GM18511 (cell line): Measurements from ENCODE around the gene OSBP2.

Experiments used
- ATAC-seq: cut with Tn5 transposase; IDR thresholded peaks from one replicate; pipeline ENCODE4 v1.9.1; 2021; ENCODE audit warnings: mild to moderate bottlenecking, moderate library complexity; ENCODE audit not compliant: unreplicated experiment

Gene OSBP2

DNA sequence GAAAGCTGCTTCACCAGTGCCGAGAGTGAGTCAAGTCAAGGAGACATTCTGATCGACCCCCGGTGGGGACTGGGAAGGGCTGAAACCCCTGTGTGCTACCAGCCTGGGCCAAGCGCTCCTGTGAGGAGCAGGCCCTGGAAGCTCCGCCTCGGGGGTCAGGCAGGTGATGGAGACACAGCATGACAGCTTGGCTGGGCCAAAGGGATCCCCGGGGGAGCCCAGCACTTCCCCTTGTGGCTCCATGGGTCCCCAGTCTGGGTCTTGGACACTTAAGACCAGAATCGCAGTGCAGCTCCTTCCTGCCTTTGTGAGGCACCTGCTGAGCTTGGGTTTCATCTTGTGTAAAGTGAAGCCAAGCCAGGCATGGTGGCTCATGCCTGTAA lies 184.7 kb downstream of the OSBP2 start:
- no peak for ATAC-seq

DNA sequence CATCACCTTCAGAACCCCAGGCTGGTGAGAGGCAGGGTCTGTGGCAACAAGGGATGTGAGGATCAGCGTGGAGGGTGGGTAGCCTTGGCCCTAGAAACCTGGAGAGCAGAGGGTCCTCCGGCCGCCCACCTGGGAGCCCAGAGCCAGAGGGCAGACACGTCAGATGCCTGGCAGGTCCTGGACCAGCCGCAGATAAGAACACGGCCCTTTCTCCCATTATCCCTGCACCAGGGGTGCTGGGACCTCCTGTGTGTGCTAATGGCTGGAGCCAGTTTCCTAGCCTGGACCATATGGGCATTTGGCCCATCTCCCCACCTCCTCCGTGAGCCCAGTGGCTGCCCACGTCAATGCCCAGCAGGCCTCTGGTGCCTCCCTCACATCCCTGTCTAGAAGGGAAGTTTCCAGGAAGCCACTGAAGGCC lies 185.5 kb downstream of the OSBP2 start:
- no peak for ATAC-seq

- ATAC-seq: no peak
Observed at GRCh38 chr22:30880847-30881246, 186.2 kb downstream of the OSBP2 start.

DNA sequence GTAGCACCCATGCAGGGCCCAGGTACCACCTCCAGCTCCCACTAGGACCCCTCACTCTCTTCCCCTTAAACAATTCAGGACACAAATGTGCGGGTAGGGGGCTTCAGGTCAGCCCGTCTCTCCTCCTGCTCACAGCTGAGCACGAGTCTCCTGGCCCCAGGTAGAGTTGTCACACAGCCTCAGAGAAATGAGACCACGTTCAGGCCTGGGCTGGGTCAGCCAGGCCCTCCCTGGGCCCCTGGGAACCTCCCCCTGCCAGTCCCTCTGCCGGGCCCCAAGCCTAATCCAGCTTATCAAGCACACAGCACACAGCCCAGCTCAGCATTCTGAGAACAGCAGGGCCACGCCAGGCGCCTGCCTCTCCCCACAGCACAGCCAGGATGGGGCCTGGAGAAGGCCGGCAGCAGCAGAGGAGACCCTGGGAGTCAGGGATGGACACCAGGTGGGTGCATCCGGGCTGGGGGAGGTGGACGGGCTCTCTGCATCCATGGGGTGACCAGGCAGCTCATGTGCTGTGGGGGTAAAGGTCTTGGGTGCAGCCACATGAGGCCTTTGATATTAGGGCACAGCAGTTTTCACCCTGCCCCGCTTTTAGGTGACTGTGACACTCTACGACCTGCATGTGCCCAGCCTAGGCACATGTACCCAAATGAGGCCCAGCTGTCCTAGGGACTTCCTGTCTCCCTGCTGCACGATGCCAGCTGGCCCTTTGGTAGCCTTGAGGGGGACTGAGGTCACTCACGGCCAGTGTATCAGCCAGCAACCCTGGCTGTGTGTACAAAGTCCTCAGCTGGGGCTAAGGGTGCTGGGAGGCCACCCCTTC lies 186.9 kb downstream of the OSBP2 start:
- ATAC-seq: no peak

DNA sequence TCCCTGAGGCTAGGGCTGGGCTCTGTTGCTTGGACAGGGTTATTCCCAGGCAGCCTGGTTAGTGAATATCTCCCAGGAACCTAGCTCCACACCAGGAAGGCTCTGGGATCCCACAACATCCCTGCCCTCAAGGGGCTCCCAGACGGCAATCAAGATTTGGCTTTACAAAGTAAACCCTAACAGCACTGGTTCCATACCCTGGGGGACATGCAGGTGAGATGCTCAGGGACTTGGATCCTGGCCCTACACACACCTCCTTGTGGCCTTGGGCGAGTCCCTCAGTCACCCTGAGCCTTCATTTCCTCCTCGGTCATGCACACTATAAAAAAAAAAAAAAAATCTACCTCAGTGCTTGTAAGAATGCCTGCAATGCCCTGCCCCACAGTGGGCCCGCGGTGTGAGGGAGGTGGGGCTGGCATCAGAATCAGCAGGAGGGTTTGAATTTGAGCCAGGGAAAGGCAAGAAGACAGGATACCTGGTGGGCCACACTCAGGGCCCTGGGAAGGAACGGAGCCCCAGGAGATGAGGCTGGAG lies 187.6 kb downstream of the OSBP2 start:
- no peak for ATAC-seq

DNA sequence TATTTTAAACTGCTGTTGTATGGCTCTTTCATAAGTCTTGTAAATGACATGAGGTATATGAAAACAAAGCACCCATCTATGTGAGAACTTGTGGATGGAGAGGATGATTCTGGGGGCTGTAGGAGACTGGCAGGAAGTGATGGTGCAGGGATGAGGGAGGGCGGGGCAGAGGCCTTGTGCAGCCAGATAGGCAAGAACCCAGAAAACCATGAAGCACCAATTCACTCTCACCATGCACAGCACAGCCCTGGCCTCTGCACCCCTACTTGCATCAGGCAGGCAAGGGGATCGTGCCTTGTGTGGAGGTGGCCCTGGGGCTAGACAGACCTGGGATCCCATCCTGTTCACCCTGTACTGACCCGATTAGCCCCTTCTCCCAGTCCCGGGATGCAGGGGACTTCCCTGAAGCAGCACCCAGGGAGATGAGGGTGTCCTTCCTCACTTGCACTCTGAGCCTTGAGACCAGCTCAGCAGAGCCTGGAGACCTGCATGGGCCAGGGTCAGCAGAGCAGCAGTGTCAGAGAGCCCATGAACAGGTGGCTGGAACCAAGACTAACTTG lies 188.4 kb downstream of the OSBP2 start:
- no peak for ATAC-seq

- no peak for ATAC-seq
Observed at GRCh38 chr22:30883586-30884145, 189.0 kb downstream of the OSBP2 start.

DNA sequence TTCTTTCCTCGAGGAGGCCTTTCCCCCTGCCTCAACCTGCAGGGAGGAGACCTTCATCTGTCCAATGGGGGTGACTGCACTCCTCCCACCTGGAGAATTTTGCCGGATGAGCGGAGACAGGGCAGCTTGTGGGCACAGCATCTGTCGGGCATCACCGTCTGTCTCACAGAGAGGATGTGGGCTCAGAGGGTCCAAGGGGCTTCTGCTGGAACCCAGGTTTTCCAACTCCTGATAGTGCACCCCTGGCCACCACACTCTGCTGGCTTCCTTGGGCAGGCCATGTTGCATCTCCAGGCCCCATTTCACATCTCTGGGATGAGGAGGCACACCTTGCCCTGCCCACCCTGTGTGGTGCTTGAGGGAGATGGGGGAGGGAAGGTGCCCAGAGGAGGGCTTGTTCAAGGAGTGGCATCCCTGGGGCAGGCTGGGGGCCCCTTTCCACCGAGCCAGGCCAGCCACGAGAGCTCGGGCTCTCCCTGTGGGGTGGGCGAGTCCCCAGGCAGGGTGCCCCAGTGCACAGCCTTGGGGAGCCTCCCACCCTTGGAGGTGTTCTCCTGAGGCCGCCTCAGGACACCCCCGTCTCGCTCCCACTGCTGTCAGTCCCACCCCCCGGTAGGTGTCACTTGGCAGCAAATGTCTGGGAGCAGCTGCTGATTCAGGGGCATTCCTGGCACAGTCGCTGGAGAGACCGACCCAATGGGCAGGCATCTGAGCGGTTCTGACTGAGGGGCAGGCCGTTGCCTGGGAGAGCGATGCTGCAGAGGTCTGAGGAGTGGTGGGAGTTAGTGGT lies 189.7 kb downstream of the OSBP2 start:
- ATAC-seq: no peak

DNA sequence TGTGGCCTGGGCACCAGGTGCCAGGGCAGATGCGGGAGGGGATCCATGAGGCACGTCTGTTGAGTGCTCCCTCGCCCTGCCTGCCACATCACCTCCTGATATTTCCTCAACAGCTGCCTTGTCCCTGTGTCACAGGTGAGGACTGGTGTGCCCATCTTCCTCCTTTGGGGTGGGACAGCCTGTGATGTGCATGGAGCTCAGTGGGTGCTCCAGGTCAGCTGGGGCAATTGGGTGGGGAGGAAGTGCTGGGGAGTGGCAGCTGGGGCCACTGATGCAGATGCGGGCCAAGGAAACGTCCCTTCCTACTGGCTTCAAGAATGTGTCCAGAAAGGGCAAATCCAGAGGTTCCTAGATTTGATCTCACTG lies 190.3 kb downstream of the OSBP2 start:
- no peak for ATAC-seq

GRCh38 chr22:30885591-30885990 lies 190.9 kb downstream of the OSBP2 start:
- ATAC-seq: no peak

GRCh38 chr22:30887453-30887852 lies 192.8 kb downstream of the OSBP2 start:
- ATAC-seq: no peak

DNA sequence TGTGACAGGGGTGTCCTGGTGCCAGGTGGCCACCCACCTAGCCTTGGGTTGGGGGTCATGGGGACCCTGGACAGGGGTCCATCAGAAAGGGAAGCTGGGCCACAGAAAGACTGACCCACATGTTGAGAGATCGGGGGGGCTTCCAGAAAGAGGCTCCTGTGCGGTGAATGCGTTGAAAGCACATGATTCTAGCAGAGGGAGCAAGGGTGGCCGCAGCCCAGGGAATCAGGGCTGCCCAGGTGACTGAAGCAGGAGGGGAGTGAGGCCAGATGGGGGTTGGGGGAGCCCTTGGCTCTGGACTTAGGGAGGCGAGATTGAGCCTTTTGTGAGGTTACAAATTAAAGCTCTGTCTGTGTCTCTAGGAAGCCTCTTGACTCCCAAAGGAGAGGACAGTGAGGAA lies 193.2 kb downstream of the OSBP2 start:
- no peak for ATAC-seq

DNA sequence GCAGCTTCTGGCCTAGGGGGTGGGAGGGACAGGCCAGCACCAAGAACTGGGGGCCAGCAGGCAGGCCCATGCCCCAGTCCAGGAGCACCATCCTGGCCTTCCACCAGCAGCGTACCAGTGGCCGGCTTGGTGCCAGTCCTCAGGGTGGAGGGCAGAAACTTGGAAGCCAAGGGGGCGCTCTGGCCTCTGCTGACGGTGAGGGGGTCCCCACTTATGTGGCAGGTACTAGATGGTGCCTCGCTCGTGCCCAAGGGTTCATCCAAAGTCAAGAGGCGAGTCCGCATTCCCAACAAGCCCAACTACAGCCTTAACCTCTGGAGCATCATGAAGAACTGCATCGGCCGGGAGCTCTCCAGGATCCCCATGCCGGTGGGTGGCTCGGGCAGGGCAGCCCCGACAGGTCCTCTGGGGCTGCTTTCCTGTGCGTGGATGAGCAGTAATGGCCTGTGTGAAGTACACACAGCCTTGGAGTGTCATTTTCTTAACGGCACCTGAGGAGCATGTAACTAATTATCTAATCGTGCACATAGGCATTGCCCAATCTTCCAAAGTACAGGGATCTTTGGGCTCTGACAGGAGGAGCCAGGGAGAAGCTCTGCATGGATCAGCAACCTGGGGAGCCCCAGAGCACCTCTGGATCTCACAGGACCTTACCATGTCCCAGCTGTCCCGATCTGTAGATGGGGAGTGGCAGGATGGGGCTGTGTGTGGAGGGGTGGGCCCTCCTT lies 194.8 kb downstream of the OSBP2 start:
- ATAC-seq: no peak

DNA sequence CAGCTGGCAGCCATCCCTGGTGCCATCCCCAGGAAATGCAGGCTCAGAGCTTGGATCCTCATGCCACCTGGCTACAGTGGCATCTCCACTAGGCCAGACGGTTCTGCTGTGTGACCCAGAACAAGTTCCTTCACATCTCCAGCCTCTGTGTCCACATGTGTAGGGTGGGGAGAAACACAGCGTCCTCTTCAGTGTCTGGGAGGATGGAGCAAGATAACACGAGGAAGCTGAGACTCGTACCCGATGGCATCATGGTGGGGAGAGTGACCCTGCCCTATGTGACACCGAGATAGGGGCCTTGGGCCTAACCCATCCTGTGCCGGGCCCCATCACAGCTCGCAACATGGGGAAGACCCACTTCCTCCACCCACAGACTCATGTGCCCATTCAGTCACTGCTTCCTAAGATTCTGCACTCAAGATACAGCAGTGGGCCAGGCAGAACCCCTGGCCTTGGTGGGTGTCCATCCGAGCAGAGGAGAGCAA lies 195.4 kb downstream of the OSBP2 start:
- ATAC-seq: no peak

DNA sequence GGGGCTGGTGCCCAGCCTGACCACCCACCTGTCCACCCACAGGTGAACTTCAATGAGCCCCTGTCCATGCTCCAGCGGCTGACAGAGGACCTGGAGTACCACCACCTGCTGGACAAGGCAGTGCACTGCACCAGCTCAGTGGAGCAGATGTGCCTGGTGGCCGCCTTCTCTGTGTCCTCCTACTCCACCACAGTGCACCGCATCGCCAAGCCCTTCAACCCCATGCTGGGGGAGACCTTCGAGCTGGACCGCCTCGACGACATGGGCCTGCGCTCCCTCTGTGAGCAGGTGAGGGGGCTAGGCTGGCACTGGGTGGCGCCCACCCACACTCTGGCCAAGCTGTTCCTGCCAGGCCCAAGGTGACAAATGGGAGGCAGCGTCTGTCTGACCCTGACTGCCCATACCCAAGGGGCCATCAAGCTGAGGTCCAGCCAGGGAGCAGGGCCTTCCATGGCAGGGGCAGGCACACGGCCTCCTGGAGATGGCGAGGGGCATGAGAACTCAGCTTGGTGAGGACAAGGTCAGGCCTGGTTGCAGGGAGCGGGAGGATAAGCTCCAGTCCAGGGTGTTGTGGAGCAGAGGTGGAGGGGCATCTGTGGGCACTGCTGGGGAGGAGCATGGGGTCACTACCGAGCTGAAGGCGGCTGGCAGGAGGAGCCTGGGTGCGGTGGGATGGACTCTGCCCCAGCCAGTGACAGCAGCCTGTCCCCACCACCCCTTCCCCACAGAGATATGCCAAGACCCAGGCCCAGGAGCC lies 196.2 kb downstream of the OSBP2 start:
- no peak for ATAC-seq

GRCh38 chr22:30891443-30891755 lies 196.7 kb downstream of the OSBP2 start:
- ATAC-seq: no peak

- ATAC-seq: no peak
Observed at GRCh38 chr22:30891781-30892180, 197.1 kb downstream of the OSBP2 start.

GRCh38 chr22:30892286-30892685 lies 197.6 kb downstream of the OSBP2 start:
- ATAC-seq: no peak

GRCh38 chr22:30892731-30893221 lies 198.1 kb downstream of the OSBP2 start:
- no peak for ATAC-seq
